ENCODE measurements around the gene BTBD16.

Gene BTBD16

DNA sequence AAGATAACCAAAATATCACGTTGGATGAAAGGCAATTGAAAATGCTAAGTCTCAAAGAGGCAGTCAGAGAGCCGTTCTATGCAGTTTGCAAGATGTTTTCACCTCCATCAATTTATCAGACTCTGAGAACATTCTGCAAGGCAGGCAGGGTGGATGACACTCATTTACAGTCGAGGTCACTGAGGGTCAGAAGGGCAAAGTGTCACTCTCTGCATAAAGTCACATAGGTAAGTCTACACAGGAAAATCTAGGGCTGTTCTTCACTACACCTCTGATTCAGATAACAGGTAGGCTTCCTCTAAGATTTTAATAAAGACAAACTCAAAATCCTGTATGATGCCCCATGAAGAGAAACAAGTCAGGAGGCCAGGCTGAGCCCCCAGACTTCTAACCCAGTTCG is 102.0 kb downstream of the BTBD16 start:
- Mint-ChIP-seq H3K4me1 (peaks cover 39% of the 10 kb centered on the region), H3K36me3 (ENCODE audit: low read depth) (no peaks in the 10 kb centered on the region), H3K27me3 (ENCODE audit: low read depth) (peaks cover 15% of the 10 kb centered on the region), H3K27ac (peak overlapping the region; percentile 80 to 96 (median 86)), H3K4me3 (peak overlapping the region; percentile 91 to 95 (median 92)), H3K9me3 (no peaks in the 10 kb centered on the region)
- TF ChIP-seq, protein P1, sequence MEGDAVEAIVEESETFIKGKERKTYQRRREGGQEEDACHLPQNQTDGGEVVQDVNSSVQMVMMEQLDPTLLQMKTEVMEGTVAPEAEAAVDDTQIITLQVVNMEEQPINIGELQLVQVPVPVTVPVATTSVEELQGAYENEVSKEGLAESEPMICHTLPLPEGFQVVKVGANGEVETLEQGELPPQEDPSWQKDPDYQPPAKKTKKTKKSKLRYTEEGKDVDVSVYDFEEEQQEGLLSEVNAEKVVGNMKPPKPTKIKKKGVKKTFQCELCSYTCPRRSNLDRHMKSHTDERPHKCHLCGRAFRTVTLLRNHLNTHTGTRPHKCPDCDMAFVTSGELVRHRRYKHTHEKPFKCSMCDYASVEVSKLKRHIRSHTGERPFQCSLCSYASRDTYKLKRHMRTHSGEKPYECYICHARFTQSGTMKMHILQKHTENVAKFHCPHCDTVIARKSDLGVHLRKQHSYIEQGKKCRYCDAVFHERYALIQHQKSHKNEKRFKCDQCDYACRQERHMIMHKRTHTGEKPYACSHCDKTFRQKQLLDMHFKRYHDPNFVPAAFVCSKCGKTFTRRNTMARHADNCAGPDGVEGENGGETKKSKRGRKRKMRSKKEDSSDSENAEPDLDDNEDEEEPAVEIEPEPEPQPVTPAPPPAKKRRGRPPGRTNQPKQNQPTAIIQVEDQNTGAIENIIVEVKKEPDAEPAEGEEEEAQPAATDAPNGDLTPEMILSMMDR (IDR thresholded peaks at IDR 0.05; ENCODE audit: unreplicated experiment in 3 of 3): no peak

DNA sequence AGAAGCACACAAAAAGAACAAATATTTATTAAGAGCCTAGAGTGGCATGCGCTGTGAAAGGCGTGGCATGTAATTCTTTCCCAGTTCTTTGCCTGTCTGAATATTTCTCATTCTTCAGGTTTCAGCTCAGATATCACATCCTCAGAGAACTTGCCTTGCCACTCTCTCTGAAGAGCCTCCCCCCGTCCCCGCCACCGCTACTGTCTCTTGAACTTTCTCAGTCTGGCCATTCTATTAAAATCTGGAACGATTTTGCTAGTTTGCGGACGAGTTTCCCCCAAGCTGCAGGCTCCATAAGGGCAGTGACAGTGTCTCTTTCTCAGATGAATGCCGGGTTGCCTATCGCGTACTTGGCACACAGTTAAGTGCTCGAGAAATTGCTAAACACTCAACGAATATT is 102.6 kb downstream of the BTBD16 start:
- Mint-ChIP-seq H3K4me1 (peaks cover 35% of the 10 kb centered on the region), H3K9me3 (no peaks in the 10 kb centered on the region), H3K27me3 (ENCODE audit: low read depth) (peaks cover 11% of the 10 kb centered on the region), H3K36me3 (ENCODE audit: low read depth) (peaks cover under 1% of the 10 kb centered on the region), H3K27ac (peak overlapping the region; percentile 80 to 96 (median 86)), H3K4me3 (peak overlapping the region; percentile 91 to 95 (median 92))
- TF ChIP-seq, protein P1 (IDR thresholded peaks at IDR 0.05; ENCODE audit: unreplicated experiment in 3 of 3): no peak

DNA sequence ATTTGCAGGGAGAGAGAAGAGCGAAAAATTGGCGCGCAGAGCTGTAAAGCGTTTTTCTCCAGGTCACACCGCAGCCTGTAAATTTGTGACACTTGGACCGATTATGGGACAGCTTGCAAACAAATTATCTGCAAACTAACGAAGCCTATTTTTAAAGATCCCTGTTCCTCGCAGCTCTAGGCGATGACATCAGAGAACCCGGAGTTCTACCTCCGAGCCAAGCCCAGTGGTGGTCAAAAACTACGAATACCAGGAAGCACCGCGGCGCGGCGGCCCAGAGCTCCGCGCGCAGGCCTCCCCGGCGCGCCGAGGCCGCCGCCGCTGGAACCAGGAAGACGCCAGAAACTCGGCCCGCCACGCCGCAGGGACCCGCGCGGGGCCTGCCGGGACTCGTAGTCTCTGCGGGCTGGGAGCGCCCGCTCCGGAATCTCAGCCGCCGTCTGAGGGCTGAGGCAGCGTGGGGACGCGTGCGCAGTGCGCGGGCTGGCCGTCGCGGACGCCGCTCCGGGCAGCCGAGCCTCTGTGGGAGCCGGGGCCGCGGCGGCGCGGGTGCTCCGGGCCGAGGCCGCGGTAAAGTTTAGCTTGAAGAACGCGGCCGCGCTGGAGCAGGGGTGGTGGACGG is 103.3 kb downstream of the BTBD16 start, which contains the start of gene PLEKHA1:
Gene PLEKHA1, plus strand, starts transcription at position 472 of the 622 bp plus-strand sequence. CDS start 18,493 bp downstream, outside the sequence.
- H3K27me3 Mint-ChIP-seq (ENCODE audit: low read depth): peaks cover 6% of the 10 kb centered on the region
- H3K9me3 Mint-ChIP-seq: no peaks in the 10 kb centered on the region
- peak within 1 kb of the TSS; percentile 95 to 98 (median 96) for H3K4me3 Mint-ChIP-seq
- TF ChIP-seq, protein P1 (IDR thresholded peaks at IDR 0.05; ENCODE audit: unreplicated experiment in 3 of 3): no peak
- peak within 1 kb of the TSS; percentile 91 to 98 (median 94) for H3K27ac Mint-ChIP-seq
- peaks cover 28% of the 10 kb centered on the region for H3K4me1 Mint-ChIP-seq
- H3K36me3 Mint-ChIP-seq (ENCODE audit: low read depth): peaks cover 6% of the 10 kb centered on the region

DNA sequence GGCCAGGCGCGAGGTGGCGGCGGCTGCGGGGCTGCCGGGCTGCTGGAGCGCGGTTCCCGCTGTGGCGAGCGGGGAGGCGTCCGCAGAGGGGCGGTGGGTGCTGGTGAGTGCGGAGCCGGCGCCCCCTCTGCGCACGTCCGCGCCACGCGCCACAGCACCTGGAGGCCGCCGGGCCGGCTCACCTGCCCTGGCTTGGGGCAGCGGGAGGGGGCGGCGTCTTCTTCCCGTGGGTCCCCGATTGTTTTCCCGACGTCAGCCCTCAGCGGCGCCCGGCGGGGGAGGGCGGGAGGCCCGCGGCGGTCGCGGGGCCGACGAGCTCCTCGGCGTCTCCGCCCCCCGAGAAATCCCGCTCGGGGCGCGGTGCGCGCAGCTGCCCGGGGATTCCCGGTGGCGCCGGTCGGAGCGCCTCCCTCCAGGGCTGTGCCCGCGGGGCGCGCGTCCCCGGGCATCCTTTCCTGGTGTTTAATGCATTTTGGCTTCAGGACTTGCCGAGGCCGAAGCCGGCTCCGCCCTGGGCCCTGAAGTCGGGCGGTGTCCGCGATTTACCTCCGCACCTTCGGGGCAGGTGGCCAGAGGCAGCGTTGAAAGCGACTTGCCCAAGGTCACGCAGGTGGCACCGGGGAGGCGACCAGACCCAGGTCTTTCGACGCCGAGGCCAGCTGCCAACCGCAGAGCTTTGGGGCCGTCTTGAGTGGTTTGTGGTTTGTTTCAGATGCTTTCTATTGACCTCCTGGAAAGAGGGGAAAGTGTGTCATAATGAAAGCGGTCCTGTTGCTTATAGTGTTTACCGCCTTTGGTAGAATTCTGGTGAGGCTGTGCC is 104.0 kb downstream of the BTBD16 start:
- TF ChIP-seq, protein P1 (IDR thresholded peaks at IDR 0.05; ENCODE audit: unreplicated experiment in 3 of 3): no peak
- peaks cover 13% of the 10 kb centered on the region for H3K36me3 Mint-ChIP-seq (ENCODE audit: low read depth)
- peak overlapping the region; percentile 95 to 98 (median 96) for H3K4me3 Mint-ChIP-seq
- no peaks in the 10 kb centered on the region for H3K9me3 Mint-ChIP-seq
- peak overlapping the region; percentile 91 to 98 (median 94) for H3K27ac Mint-ChIP-seq
- H3K27me3 Mint-ChIP-seq (ENCODE audit: low read depth): peaks cover 5% of the 10 kb centered on the region
- peaks cover 28% of the 10 kb centered on the region for H3K4me1 Mint-ChIP-seq

DNA sequence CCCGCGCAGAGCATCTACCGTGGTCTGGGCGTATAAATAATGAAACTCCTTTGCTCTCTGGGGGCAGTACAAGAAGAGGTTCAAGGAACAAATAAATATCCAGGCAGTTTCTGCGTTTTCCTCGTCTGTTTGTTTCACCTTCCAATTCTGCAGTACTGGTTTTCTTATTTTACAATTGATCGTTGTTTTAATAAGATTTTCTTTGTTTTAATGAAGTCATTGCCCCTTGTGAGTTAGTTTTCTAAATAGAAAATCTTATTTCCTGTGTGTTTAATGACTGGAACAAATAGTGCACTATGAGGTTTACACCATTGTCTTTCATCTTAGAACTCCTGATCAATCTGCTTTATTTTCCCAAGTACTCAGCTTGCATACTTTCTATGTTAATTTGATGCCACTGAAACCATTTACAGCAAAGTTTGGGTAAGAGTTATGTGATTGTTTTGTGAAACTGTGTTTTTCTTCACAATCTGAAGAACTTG is 104.6 kb downstream of the BTBD16 start:
- Mint-ChIP-seq H3K9me3 (no peaks in the 10 kb centered on the region), H3K4me1 (peaks cover 28% of the 10 kb centered on the region), H3K4me3 (peak overlapping the region; percentile 95 to 98 (median 96)), H3K27ac (peak overlapping the region; percentile 91 to 98 (median 94)), H3K36me3 (ENCODE audit: low read depth) (peaks cover 19% of the 10 kb centered on the region), H3K27me3 (ENCODE audit: low read depth) (peaks cover 1% of the 10 kb centered on the region)
- TF ChIP-seq, protein P1 (IDR thresholded peaks at IDR 0.05; ENCODE audit: unreplicated experiment in 3 of 3): no peak

Measured in nephron (organoid).